ENCODE data around the gene CASP8AP2.

GRCh38 chr6:89887452-89888137 lies 57.9 kb downstream of the CASP8AP2 start:
- TF ChIP-seq MAX (IDR thresholded peaks at IDR 0.05; ENCODE audit: insufficient read depth, insufficient read length) (no peak), CTCF (IDR thresholded peaks at IDR 0.05; ENCODE audit: extremely low read depth in 1 of 2, insufficient read depth in 1 of 2, low read depth in 1 of 2, low read length in 2 of 2) (no peak), EZH2 (IDR thresholded peaks at IDR 0.05; ENCODE audit: borderline replicate concordance, low read depth, low read length, severe bottlenecking) (no peak), POLR2A (IDR thresholded peaks at IDR 0.05; ENCODE audit: low read depth, low read length) (no peak), POLR2AphosphoS5 (IDR thresholded peaks at IDR 0.05; ENCODE audit: insufficient read depth, low read depth, low read length) (no peak), MYC (IDR thresholded peaks at IDR 0.05; ENCODE audit: low read depth, low read length) (no peak)
